ENCODE results near the gene UNK.

GRCh38 chr17:75779987-75780889 is 4.4 kb upstream of the UNK start:
- TF ChIP-seq CTCF (IDR thresholded peaks at IDR 0.05; ENCODE audit: low read length) (no peak), EZH2 (IDR thresholded peaks at IDR 0.05; ENCODE audit: borderline replicate concordance, low read length) (no peak)

All from OCI-LY1 (cell line).